WTC11 (cell line): Measurements from ENCODE around the gene LPGAT1.

ENCODE experiments used
- E2F1 ChIP-seq: sonication (generic); formaldehyde crosslinking; IDR thresholded peaks from 2 replicates; pipeline ENCODE4 v1.8.0; 2022; ENCODE audit warnings: mild to moderate bottlenecking, missing genetic modification reagents
- ETV6 ChIP-seq: sonication (generic); formaldehyde crosslinking; IDR thresholded peaks from 2 replicates; pipeline ENCODE4 v1.8.1; 2022; ENCODE audit warnings: mild to moderate bottlenecking, missing genetic modification reagents
- GABPB1 ChIP-seq: sonication (generic); formaldehyde crosslinking; IDR thresholded peaks from 2 replicates; pipeline ENCODE4 v1.8.1; 2023; ENCODE audit warnings: mild to moderate bottlenecking, missing genetic modification reagents
- NR3C1 ChIP-seq: sonication (generic); formaldehyde crosslinking; conservative IDR thresholded peaks from 2 replicates; pipeline ENCODE4 v1.8.1; 2023; ENCODE audit warnings: low read depth, mild to moderate bottlenecking, missing genetic modification reagents
- SMAD3 ChIP-seq: sonication (generic); formaldehyde crosslinking; IDR thresholded peaks from 2 replicates; pipeline ENCODE4 v1.8.0; 2022; ENCODE audit warnings: missing genetic modification reagents, mild to moderate bottlenecking, borderline replicate concordance
- USF2 ChIP-seq: sonication (generic); formaldehyde crosslinking; IDR thresholded peaks from 2 replicates; pipeline ENCODE4 v1.8.1; 2023; ENCODE audit warnings: mild to moderate bottlenecking, missing genetic modification reagents, moderate library complexity
- ZMAT4 ChIP-seq: fragments of 250-450 bp; sonication (Bioruptor Pico); IDR thresholded peaks from 2 replicates; pipeline ENCODE4 v1.9.0; 2021; ENCODE audit warnings: mild to moderate bottlenecking
- ZNF281 ChIP-seq: sonication (generic); formaldehyde crosslinking; IDR thresholded peaks from 2 replicates; pipeline ENCODE4 v1.8.0; 2023; ENCODE audit warnings: mild to moderate bottlenecking, missing genetic modification reagents
- TF ChIP-seq, protein P1 (sequence below): fragments of 200-600 bp; IDR thresholded peaks from 2 replicates; pipeline ENCODE4 v1.8.0; 2022; ENCODE audit warnings: antibody characterized with exemption
- TF ChIP-seq, protein P2 (sequence below): sonication (generic); formaldehyde crosslinking; IDR thresholded peaks from 2 replicates; pipeline ENCODE4 v1.8.1; 2022; ENCODE audit warnings: missing genetic modification reagents, borderline replicate concordance
- TF ChIP-seq, protein P3 (sequence below): fragments of 250-450 bp; sonication (Bioruptor Pico); IDR thresholded peaks from 2 replicates; pipeline ENCODE4 v2.1.2; 2022; ENCODE audit warnings: mild to moderate bottlenecking, moderate library complexity
- TF ChIP-seq, protein P4 (sequence below): sonication (generic); formaldehyde crosslinking; conservative IDR thresholded peaks from 2 replicates; pipeline ENCODE4 v1.8.1; 2022; ENCODE audit warnings: mild to moderate bottlenecking, missing genetic modification reagents
- TF ChIP-seq, protein P5 (sequence below): sonication (generic); formaldehyde crosslinking; IDR thresholded peaks from 2 replicates; pipeline ENCODE4 v1.8.1; 2022; ENCODE audit warnings: low read depth, missing genetic modification reagents, borderline replicate concordance
- TF ChIP-seq, protein P6 (sequence below): sonication (generic); formaldehyde crosslinking; IDR thresholded peaks from 2 replicates; pipeline ENCODE4 v1.8.1; 2023; ENCODE audit warnings: mild to moderate bottlenecking, moderate library complexity, missing genetic modification reagents

- TF ChIP-seq E2F1 (CRISPR knock-in tag) (no peak), NR3C1 (no peak), ZNF281 (CRISPR knock-in tag) (no peak), SMAD3 (no peak), ETV6 (no peak), GABPB1 (CRISPR knock-in tag) (no peak), ZMAT4 (CRISPR knock-in tag) (no peak), USF2 (CRISPR knock-in tag) (no peak)
- TF ChIP-seq, protein P1, sequence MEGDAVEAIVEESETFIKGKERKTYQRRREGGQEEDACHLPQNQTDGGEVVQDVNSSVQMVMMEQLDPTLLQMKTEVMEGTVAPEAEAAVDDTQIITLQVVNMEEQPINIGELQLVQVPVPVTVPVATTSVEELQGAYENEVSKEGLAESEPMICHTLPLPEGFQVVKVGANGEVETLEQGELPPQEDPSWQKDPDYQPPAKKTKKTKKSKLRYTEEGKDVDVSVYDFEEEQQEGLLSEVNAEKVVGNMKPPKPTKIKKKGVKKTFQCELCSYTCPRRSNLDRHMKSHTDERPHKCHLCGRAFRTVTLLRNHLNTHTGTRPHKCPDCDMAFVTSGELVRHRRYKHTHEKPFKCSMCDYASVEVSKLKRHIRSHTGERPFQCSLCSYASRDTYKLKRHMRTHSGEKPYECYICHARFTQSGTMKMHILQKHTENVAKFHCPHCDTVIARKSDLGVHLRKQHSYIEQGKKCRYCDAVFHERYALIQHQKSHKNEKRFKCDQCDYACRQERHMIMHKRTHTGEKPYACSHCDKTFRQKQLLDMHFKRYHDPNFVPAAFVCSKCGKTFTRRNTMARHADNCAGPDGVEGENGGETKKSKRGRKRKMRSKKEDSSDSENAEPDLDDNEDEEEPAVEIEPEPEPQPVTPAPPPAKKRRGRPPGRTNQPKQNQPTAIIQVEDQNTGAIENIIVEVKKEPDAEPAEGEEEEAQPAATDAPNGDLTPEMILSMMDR: no peak
- TF ChIP-seq, protein P2, sequence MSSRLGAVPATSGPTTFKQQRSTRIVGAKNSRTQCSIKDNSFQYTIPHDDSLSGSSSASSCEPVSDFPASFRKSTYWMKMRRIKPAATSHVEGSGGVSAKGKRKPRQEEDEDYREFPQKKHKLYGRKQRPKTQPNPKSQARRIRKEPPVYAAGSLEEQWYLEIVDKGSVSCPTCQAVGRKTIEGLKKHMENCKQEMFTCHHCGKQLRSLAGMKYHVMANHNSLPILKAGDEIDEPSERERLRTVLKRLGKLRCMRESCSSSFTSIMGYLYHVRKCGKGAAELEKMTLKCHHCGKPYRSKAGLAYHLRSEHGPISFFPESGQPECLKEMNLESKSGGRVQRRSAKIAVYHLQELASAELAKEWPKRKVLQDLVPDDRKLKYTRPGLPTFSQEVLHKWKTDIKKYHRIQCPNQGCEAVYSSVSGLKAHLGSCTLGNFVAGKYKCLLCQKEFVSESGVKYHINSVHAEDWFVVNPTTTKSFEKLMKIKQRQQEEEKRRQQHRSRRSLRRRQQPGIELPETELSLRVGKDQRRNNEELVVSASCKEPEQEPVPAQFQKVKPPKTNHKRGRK (CRISPR knock-in tag): no peak
- TF ChIP-seq, protein P3, sequence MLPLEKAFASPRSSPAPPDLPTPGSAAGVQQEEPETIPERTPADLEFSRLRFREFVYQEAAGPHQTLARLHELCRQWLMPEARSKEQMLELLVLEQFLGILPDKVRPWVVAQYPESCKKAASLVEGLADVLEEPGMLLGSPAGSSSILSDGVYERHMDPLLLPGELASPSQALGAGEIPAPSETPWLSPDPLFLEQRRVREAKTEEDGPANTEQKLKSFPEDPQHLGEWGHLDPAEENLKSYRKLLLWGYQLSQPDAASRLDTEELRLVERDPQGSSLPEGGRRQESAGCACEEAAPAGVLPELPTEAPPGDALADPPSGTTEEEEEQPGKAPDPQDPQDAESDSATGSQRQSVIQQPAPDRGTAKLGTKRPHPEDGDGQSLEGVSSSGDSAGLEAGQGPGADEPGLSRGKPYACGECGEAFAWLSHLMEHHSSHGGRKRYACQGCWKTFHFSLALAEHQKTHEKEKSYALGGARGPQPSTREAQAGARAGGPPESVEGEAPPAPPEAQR: no peak
- TF ChIP-seq, protein P4, sequence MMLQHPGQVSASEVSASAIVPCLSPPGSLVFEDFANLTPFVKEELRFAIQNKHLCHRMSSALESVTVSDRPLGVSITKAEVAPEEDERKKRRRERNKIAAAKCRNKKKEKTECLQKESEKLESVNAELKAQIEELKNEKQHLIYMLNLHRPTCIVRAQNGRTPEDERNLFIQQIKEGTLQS (CRISPR knock-in tag): no peak
- TF ChIP-seq, protein P5, sequence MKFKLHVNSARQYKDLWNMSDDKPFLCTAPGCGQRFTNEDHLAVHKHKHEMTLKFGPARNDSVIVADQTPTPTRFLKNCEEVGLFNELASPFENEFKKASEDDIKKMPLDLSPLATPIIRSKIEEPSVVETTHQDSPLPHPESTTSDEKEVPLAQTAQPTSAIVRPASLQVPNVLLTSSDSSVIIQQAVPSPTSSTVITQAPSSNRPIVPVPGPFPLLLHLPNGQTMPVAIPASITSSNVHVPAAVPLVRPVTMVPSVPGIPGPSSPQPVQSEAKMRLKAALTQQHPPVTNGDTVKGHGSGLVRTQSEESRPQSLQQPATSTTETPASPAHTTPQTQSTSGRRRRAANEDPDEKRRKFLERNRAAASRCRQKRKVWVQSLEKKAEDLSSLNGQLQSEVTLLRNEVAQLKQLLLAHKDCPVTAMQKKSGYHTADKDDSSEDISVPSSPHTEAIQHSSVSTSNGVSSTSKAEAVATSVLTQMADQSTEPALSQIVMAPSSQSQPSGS (CRISPR knock-in tag): no peak
- TF ChIP-seq, protein P6, sequence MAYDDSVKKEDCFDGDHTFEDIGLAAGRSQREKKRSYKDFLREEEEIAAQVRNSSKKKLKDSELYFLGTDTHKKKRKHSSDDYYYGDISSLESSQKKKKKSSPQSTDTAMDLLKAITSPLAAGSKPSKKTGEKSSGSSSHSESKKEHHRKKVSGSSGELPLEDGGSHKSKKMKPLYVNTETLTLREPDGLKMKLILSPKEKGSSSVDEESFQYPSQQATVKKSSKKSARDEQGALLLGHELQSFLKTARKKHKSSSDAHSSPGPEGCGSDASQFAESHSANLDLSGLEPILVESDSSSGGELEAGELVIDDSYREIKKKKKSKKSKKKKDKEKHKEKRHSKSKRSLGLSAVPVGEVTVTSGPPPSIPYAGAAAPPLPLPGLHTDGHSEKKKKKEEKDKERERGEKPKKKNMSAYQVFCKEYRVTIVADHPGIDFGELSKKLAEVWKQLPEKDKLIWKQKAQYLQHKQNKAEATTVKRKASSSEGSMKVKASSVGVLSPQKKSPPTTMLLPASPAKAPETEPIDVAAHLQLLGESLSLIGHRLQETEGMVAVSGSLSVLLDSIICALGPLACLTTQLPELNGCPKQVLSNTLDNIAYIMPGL (CRISPR knock-in tag): no peak
Observed at GRCh38 chr1:211741788-211742187, 88.8 kb downstream of the LPGAT1 start.
